K562 (cell line): ENCODE results near the gene RINT1.

Experiments
- CTBP1 ChIP-seq: fragments of 450-650 bp; IDR thresholded peaks from 2 replicates; pipeline ENCODE4 v1.6.1; 2016; ENCODE audit warnings: borderline replicate concordance
- E2F6 ChIP-seq, 2 experiments: IDR thresholded peaks; 2 replicates each; pipeline ENCODE4 v1.6.1; 2011; ENCODE audit warnings: borderline replicate concordance in 1 of 2, control low read depth in 1 of 2, low read depth in 1 of 2, low read length in 1 of 2, mild to moderate bottlenecking in 1 of 2, mixed read lengths in 1 of 2, moderate library complexity in 1 of 2; ENCODE audit not compliant: insufficient read depth in 1 of 2, insufficient read length in 1 of 2, poor library complexity in 1 of 2, severe bottlenecking in 1 of 2; ENCODE audit errors: extremely low read depth in 1 of 2
- NCOA2 ChIP-seq, 2 experiments: fragments of 450-650 bp; IDR thresholded peaks; 2 replicates each; pipeline ENCODE4 v1.6.1; 2018; ENCODE audit warnings: mild to moderate bottlenecking in 2 of 2, moderate library complexity in 1 of 2; ENCODE audit not compliant: partially characterized antibody in 2 of 2
- POLR2A ChIP-seq: fragments of 450-650 bp; conservative IDR thresholded peaks from 2 replicates; pipeline ENCODE4 v1.6.1; 2016
- POLR2AphosphoS5 ChIP-seq: IDR thresholded peaks from 2 replicates; pipeline ENCODE4 v1.6.1; 2011; ENCODE audit warnings: mild to moderate bottlenecking, low read depth, low read length, moderate library complexity; ENCODE audit not compliant: control insufficient read depth, insufficient read depth
- POU5F1 ChIP-seq: fragments of 150-350 bp; IDR thresholded peaks from 2 replicates; pipeline ENCODE4 v1.6.1; 2014; ENCODE audit warnings: borderline replicate concordance, low read length, low read depth, mild to moderate bottlenecking; ENCODE audit not compliant: partially characterized antibody
- YBX1 ChIP-seq: fragments of 450-650 bp; IDR thresholded peaks from 2 replicates; pipeline ENCODE4 v1.7.1; 2016; ENCODE audit warnings: mild to moderate bottlenecking
- ZNF23 ChIP-seq: fragments of 250-450 bp; sonication (Bioruptor Pico); IDR thresholded peaks from 2 replicates; pipeline ENCODE4 v1.4.0; 2020; ENCODE audit warnings: mild to moderate bottlenecking
- ZNF354B ChIP-seq: fragments of 250-450 bp; sonication (Bioruptor Pico); IDR thresholded peaks from 2 replicates; pipeline ENCODE4 v1.4.0; 2020
- ZNF398 ChIP-seq: fragments of 250-450 bp; sonication (Bioruptor Pico); IDR thresholded peaks from 2 replicates; pipeline ENCODE4 v1.8.0; 2021; ENCODE audit warnings: moderate library complexity, mild to moderate bottlenecking, inconsistent platforms
- TF ChIP-seq, protein P1 (sequence below): fragments of 200-800 bp; sonication (Bioruptor generic); IDR thresholded peaks from 2 replicates; pipeline ENCODE4 v1.6.1; 2017; ENCODE audit warnings: missing genetic modification characterization, missing compliant biosample characterization
- TF ChIP-seq, protein P2 (sequence below): IDR thresholded peaks from 2 replicates; pipeline ENCODE4 v1.6.1; 2011; ENCODE audit not compliant: insufficient read length; ENCODE audit errors: extremely low read depth
- TF ChIP-seq, protein P3 (sequence below), 3 experiments: fragments of 200-800 bp in 1 of 3; fragments of 250-450 bp in 1 of 3; fragments of 450-650 bp in 1 of 3; sonication (Bioruptor Pico) in 1 of 3; sonication (Bioruptor generic) in 1 of 3; formaldehyde crosslinking in 1 of 3; IDR thresholded peaks; 2 replicates each; pipeline versions ENCODE4 v1.6.1 to v1.8.0; 2016 to 2022; ENCODE audit warnings: mild to moderate bottlenecking in 2 of 3, missing genetic modification characterization in 2 of 3, missing compliant biosample characterization in 1 of 3, moderate library complexity in 1 of 3

DNA sequence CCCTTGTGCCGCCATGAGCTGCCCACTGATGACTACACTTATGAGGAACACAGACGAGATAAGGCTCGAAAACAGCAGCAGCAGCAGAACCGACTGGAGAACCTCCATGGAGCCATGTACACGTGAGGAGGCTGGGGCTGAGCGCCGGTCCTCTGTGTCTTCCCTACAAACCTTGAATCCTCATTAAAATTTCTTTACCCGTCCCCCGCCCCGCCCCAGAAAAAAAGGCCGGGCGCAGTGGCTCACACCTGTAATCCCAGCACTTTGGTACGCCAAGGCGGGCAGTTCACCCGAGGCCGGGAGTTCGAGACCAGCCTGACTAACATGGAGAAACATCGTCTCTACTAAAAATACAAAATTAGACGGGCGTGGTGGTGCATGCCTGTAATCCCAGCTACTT is 1.5 kb upstream of the RINT1 start:
- TF ChIP-seq CTBP1 (no peak), ZNF398 (CRISPR knock-in tag) (no peak), ZNF354B (CRISPR knock-in tag) (no peak), POLR2AphosphoS5 (no peak), POLR2A (no peak), NCOA2 (IDR thresholded peaks at IDR 0.05; ENCODE audit: partially characterized antibody in 2 of 2) (no peak), YBX1 (no peak), POU5F1 (no peak), ZNF23 (no peak), E2F6 (IDR thresholded peaks at IDR 0.05; ENCODE audit: borderline replicate concordance in 1 of 2, extremely low read depth in 1 of 2, insufficient read depth in 1 of 2, insufficient read length in 1 of 2, low read depth in 1 of 2, low read length in 1 of 2, poor library complexity in 1 of 2, severe bottlenecking in 1 of 2) (no peak)
- TF ChIP-seq, protein P1, sequence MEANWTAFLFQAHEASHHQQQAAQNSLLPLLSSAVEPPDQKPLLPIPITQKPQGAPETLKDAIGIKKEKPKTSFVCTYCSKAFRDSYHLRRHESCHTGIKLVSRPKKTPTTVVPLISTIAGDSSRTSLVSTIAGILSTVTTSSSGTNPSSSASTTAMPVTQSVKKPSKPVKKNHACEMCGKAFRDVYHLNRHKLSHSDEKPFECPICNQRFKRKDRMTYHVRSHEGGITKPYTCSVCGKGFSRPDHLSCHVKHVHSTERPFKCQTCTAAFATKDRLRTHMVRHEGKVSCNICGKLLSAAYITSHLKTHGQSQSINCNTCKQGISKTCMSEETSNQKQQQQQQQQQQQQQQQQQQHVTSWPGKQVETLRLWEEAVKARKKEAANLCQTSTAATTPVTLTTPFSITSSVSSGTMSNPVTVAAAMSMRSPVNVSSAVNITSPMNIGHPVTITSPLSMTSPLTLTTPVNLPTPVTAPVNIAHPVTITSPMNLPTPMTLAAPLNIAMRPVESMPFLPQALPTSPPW, result no peak
- TF ChIP-seq, protein P2, sequence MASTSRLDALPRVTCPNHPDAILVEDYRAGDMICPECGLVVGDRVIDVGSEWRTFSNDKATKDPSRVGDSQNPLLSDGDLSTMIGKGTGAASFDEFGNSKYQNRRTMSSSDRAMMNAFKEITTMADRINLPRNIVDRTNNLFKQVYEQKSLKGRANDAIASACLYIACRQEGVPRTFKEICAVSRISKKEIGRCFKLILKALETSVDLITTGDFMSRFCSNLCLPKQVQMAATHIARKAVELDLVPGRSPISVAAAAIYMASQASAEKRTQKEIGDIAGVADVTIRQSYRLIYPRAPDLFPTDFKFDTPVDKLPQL, result no peak
- TF ChIP-seq, protein P3, sequence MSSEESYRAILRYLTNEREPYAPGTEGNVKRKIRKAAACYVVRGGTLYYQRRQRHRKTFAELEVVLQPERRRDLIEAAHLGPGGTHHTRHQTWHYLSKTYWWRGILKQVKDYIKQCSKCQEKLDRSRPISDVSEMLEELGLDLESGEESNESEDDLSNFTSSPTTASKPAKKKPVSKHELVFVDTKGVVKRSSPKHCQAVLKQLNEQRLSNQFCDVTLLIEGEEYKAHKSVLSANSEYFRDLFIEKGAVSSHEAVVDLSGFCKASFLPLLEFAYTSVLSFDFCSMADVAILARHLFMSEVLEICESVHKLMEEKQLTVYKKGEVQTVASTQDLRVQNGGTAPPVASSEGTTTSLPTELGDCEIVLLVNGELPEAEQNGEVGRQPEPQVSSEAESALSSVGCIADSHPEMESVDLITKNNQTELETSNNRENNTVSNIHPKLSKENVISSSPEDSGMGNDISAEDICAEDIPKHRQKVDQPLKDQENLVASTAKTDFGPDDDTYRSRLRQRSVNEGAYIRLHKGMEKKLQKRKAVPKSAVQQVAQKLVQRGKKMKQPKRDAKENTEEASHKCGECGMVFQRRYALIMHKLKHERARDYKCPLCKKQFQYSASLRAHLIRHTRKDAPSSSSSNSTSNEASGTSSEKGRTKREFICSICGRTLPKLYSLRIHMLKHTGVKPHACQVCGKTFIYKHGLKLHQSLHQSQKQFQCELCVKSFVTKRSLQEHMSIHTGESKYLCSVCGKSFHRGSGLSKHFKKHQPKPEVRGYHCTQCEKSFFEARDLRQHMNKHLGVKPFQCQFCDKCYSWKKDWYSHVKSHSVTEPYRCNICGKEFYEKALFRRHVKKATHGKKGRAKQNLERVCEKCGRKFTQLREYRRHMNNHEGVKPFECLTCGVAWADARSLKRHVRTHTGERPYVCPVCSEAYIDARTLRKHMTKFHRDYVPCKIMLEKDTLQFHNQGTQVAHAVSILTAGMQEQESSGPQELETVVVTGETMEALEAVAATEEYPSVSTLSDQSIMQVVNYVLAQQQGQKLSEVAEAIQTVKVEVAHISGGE (CRISPR knock-in tag; IDR thresholded peaks at IDR 0.05), result no peak
